ENCODE data around the gene ESPN. TPM values are rescaled to one million over a fixed set of nuclear protein-coding genes. Genes with fewer than 3 reads are reported as not detected.

The ESPN gene
- total RNA-seq, 1 donor from 2014 or later: 0.66 TPM

- H3K4me3 Mint-ChIP-seq (ENCODE audit: unreplicated experiment): peak overlapping the region; percentile 40
- peaks cover 4% of the 10 kb centered on the region for H3K4me1 Mint-ChIP-seq (ENCODE audit: low read depth, unreplicated experiment)
- FAIRE-seq (no peak), DNase-seq (ENCODE audit: low read depth) (no peak)
- Histone ChIP-seq H3K4me1 (ENCODE audit: insufficient read depth, low read length) (no peaks in the 10 kb centered on the region), H4K20me1 (ENCODE audit: insufficient read depth, low read length) (peaks cover 37% of the 10 kb centered on the region), H3K4me2 (ENCODE audit: low read length) (no peak overlapping the region), H3K27ac (ENCODE audit: low read depth, low read length) (no peak overlapping the region), H2AFZ (ENCODE audit: low read depth, low read length) (no peak overlapping the region), H3K36me3 (ENCODE audit: insufficient read depth, low read length) (no peaks in the 10 kb centered on the region), H3K27me3 (ENCODE audit: insufficient read depth, low read length) (no peaks in the 10 kb centered on the region), H3K9me3 (ENCODE audit: insufficient read depth, low read depth, low read length) (no peaks in the 10 kb centered on the region), H3K79me2 (ENCODE audit: insufficient read depth, low read length) (peaks cover 10% of the 10 kb centered on the region), H3K9ac (ENCODE audit: low read length) (no peak overlapping the region), H3K4me3 (ENCODE audit: insufficient read depth, low read depth, low read length) (no peak overlapping the region)
- H3K36me3 Mint-ChIP-seq (ENCODE audit: low read depth, unreplicated experiment): peaks cover 9% of the 10 kb centered on the region
- H3K27ac Mint-ChIP-seq (ENCODE audit: unreplicated experiment): no peak overlapping the region
- peaks cover 2% of the 10 kb centered on the region for H3K27me3 Mint-ChIP-seq (ENCODE audit: low read depth, unreplicated experiment)
- TF ChIP-seq EZH2 (IDR thresholded peaks at IDR 0.05; ENCODE audit: insufficient read depth, low read length): no peak
- TF ChIP-seq CTCF (IDR thresholded peaks at IDR 0.05; ENCODE audit: insufficient read depth, low read depth, low read length): no peak
- H3K9me3 Mint-ChIP-seq (ENCODE audit: unreplicated experiment): no peaks in the 10 kb centered on the region
These were observed 52.7 kb downstream of the ESPN start for GRCh38 chr1:6477039-6477820.

- Mint-ChIP-seq H3K9me3 (ENCODE audit: unreplicated experiment) (no peaks in the 10 kb centered on the region), H3K27ac (ENCODE audit: unreplicated experiment) (no peak overlapping the region), H3K4me1 (ENCODE audit: low read depth, unreplicated experiment) (peaks cover 4% of the 10 kb centered on the region), H3K36me3 (ENCODE audit: low read depth, unreplicated experiment) (no peaks in the 10 kb centered on the region), H3K27me3 (ENCODE audit: low read depth, unreplicated experiment) (no peaks in the 10 kb centered on the region), H3K4me3 (ENCODE audit: unreplicated experiment) (no peak overlapping the region)
- Histone ChIP-seq H3K4me3 (ENCODE audit: insufficient read depth, low read depth, low read length) (no peak overlapping the region), H3K27ac (ENCODE audit: low read depth, low read length) (no peak overlapping the region), H3K4me2 (ENCODE audit: low read length) (no peak overlapping the region), H4K20me1 (ENCODE audit: insufficient read depth, low read length) (peaks cover 35% of the 10 kb centered on the region), H3K9ac (ENCODE audit: low read length) (no peak overlapping the region), H3K36me3 (ENCODE audit: insufficient read depth, low read length) (no peaks in the 10 kb centered on the region), H2AFZ (ENCODE audit: low read depth, low read length) (no peak overlapping the region), H3K9me3 (ENCODE audit: insufficient read depth, low read depth, low read length) (no peaks in the 10 kb centered on the region), H3K4me1 (ENCODE audit: insufficient read depth, low read length) (peaks cover 8% of the 10 kb centered on the region), H3K27me3 (ENCODE audit: insufficient read depth, low read length) (no peaks in the 10 kb centered on the region), H3K79me2 (ENCODE audit: insufficient read depth, low read length) (peaks cover 49% of the 10 kb centered on the region)
- TF ChIP-seq EZH2 (IDR thresholded peaks at IDR 0.05; ENCODE audit: insufficient read depth, low read length) (no peak), CTCF (IDR thresholded peaks at IDR 0.05; ENCODE audit: insufficient read depth, low read depth, low read length) (no peak)
- FAIRE-seq (no peak), DNase-seq (ENCODE audit: low read depth) (no peak)
These were observed 57.2 kb downstream of the ESPN start for GRCh38 chr1:6481820-6482219.
